Activated naive CD4-positive, alpha-beta T cell treated with anti-CD3 and anti-CD28 coated beads, Interleukin-2, amount 10 ng/mL, durations not matched to agents 7 days and 5 days (primary cell): ENCODE results near the gene THAP8.

ENCODE experiments used
- CTCF ChIA-PET: fragments of 350-600 bp; sonication (Branson Sonifier 250); formaldehyde crosslinking; loops from one replicate; lab custom pipeline; 2021; ENCODE audit warnings: antibody characterized with exemption; lab: Charles Lee
- DNase-seq: peaks from one replicate; pipeline ENCODE4 v3.0.0-alpha.2; 2020
- H3K27ac Mint-ChIP-seq: one replicate; pipeline ENCODE4 v1.8.0; 2021; ENCODE audit warnings: mild to moderate bottlenecking, moderate library complexity, mixed read lengths
- H3K27me3 Mint-ChIP-seq: one replicate; pipeline ENCODE4 v1.8.0; 2021; ENCODE audit warnings: mild to moderate bottlenecking, mixed read lengths
- H3K36me3 Mint-ChIP-seq: one replicate; pipeline ENCODE4 v1.8.0; 2021; ENCODE audit warnings: mixed read lengths
- H3K4me1 Mint-ChIP-seq: one replicate; pipeline ENCODE4 v1.8.0; 2021; ENCODE audit warnings: mixed read lengths
- H3K4me3 Mint-ChIP-seq: one replicate; pipeline ENCODE4 v1.8.0; 2021; ENCODE audit warnings: mild to moderate bottlenecking, moderate library complexity, mixed read lengths
- H3K9me3 Mint-ChIP-seq: one replicate; pipeline ENCODE4 v1.8.0; 2021; ENCODE audit warnings: mixed read lengths

The THAP8 gene

DNA sequence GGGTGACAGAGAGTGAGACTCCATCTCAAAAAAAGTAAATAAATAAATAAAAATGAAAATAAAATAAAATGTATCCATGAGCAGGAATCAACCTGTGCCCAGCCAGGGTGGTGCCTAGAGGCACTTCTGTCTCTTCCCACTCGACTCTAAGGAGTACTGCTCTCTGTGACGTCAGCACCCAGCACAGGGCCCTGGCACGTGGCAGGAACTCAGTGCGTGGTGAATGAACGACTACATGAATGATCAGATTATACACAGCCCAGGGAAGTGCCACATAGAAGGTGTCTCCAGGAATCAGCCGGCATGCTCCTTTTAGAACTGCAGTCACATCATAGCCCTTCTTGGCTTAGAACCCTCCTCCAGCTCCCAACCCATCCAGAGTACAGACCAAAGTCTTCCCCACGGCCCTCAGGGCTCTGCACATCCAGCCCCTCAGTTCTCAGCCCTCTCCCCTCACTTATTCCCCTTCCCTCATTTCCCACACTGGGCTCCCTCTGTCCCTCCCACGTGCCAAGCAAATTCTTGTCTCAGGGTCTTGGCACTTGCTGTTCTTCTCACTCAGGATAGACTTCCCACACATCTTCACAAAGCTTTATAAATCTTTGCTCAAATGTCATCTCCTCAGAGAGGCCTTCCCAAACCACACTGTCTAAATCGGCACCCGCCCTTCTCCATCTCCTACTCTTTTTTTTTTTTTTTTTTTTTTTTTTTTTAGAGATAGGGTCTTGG is 25.6 kb downstream of the THAP8 start:
- peaks cover 6% of the 10 kb centered on the region for H3K4me1 Mint-ChIP-seq
- no peak overlapping the region for H3K27ac Mint-ChIP-seq
- CTCF ChIA-PET = no interaction called here
- no peak overlapping the region for H3K4me3 Mint-ChIP-seq
- H3K27me3 Mint-ChIP-seq = no peaks in the 10 kb centered on the region
- DNase-seq = peak; percentile 15
- H3K36me3 Mint-ChIP-seq = peaks cover 8% of the 10 kb centered on the region
- H3K9me3 Mint-ChIP-seq = no peaks in the 10 kb centered on the region

DNA sequence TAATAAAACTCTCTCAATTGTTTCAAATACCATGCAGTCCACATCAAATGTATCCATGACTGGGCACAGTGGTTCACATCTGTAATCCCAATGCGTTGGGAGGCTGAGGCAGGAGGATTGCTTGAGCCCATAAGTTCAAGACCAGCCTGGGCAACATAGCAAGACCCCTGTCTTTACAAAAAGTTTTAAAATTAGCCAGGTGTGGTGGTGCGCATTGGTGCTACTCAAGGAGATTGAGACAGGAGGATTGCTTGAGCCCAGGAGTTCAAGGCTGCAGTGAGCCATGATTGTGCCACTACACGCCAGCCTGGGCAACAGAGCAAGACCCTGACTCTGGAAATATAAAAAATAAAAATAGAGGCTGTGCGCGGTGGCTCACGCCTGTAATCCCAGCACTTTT is 26.4 kb downstream of the THAP8 start:
- H3K4me1 Mint-ChIP-seq = peaks cover under 1% of the 10 kb centered on the region
- H3K27me3 Mint-ChIP-seq = no peaks in the 10 kb centered on the region
- H3K36me3 Mint-ChIP-seq = peaks cover 11% of the 10 kb centered on the region
- no peak overlapping the region for H3K27ac Mint-ChIP-seq
- no peaks in the 10 kb centered on the region for H3K9me3 Mint-ChIP-seq
- no peak for DNase-seq
- no peak overlapping the region for H3K4me3 Mint-ChIP-seq
- CTCF ChIA-PET = no interaction called here

DNA sequence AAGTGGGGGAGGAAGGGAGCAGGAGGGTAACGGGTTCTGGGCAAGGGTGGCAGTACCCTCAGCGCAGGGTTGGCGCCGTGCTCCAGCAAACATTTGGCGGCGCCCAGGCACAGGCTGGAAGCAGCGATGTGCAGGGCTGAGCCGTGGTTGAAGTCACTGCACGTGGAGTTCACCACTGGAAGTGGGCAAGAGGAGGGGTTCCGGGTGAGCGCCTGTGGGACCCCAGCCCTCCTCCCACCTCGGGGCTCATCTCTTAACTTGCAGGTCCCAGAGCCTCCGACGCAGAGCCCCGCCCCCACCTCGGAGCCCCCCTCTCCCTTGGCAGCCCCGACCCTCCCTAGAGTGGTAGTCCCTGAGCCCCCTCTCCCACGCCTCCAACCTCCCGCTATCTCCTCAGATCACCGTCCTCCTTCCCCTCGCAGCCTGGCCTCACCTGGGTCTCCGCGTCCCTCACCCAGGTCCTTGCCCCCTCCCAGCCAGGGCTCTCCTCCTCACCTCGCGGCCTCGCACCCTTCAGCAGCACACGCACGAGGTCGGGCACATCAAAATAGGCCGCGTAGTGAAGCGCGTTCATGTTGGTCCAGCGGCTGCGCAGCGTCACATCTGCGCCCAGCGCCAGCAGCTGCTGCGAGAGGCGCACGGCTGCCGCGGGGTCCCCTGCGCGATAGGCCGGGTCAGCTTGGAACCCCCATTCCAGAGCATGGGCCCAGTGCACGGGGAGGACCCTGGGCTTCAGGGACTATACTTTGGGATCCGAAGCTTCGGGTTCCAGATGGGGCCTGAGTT is 27.8 kb downstream of the THAP8 start:
- H3K4me1 Mint-ChIP-seq = no peaks in the 10 kb centered on the region
- CTCF ChIA-PET = no interaction called here
- no peaks in the 10 kb centered on the region for H3K9me3 Mint-ChIP-seq
- H3K4me3 Mint-ChIP-seq = no peak overlapping the region
- H3K27me3 Mint-ChIP-seq = no peaks in the 10 kb centered on the region
- no peak overlapping the region for H3K27ac Mint-ChIP-seq
- no peak for DNase-seq
- H3K36me3 Mint-ChIP-seq = peaks cover 12% of the 10 kb centered on the region

DNA sequence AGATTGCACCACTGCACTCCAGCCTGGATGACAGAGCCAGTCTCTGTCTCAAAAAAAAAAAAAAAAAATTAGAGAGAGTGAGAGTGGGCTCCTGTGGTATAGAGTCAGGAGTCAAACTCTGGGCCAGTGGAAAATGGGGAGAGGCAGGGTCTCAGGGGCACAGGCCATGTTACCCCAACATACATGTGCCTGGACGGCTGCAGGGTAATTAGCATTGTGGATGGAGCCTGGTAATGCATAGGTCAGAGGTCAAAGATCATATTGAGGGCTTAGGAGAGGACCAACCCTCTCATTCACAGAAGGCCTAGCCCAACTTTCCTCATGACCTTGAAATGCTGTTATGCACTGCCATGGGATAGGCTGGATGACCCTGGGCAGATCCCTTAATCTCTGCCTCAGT is 28.5 kb downstream of the THAP8 start:
- Mint-ChIP-seq H3K27me3 (no peaks in the 10 kb centered on the region), H3K4me3 (no peak overlapping the region), H3K4me1 (no peaks in the 10 kb centered on the region), H3K27ac (peak overlapping the region; percentile 67), H3K36me3 (peaks cover 15% of the 10 kb centered on the region), H3K9me3 (no peaks in the 10 kb centered on the region)
- DNase-seq = no peak
- CTCF ChIA-PET = no interaction called here

DNA sequence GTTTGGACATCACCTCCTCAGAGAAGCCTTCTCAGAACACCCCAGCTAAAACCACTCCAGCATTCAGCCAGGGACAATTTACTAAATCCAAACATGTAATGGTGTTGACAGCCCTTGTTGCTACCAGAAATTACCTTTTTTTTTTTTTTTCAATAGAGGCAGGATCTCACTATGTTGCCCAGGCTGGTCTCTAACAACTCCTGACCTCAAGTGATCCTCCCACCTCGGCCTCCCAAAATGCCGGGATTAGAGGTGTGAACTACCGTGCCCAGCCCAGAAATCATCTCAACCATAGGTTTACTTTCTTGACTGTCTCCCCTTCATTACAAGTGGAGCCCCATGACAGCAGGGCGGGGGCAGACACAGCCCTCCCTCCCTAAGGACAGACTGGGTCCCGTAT is 30.7 kb downstream of the THAP8 start:
- Mint-ChIP-seq H3K4me3 (no peak overlapping the region), H3K9me3 (no peaks in the 10 kb centered on the region), H3K36me3 (peaks cover 14% of the 10 kb centered on the region), H3K27me3 (no peaks in the 10 kb centered on the region), H3K27ac (no peak overlapping the region), H3K4me1 (no peaks in the 10 kb centered on the region)
- DNase-seq = no peak
- CTCF ChIA-PET = no interaction called here

DNA sequence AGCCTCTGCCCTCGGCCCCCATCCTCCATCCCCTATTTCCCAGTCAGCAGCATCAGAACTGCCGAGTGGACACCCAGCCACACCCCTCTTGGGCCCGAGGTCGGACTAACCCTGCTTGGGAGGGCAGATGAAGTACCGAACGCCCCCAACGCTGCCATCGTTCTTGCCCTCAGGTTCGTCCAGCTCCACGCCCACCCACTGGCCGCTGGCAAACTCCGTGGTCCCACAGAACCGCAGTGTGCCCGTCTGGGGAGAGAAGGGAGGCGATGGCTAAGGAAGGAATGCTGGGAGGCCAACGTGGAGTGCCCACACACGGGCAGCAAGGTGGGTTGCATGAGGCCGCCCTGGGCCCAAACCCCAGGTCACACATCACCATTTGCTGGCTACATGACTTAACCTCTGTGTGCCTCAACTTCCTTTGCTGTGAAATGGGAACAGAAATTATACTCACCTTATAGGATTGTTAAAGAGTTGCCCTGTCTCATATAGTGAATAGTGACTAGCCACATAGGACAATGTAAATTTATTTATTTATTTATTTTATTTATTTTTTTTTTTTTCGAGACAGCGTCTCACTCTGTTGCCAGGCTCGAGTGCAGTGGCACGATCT is 34.9 kb downstream of the THAP8 start:
- H3K4me3 Mint-ChIP-seq = no peak overlapping the region
- no peak for DNase-seq
- CTCF ChIA-PET = no interaction called here
- H3K36me3 Mint-ChIP-seq = peaks cover 10% of the 10 kb centered on the region
- H3K9me3 Mint-ChIP-seq = no peaks in the 10 kb centered on the region
- no peak overlapping the region for H3K27ac Mint-ChIP-seq
- no peaks in the 10 kb centered on the region for H3K27me3 Mint-ChIP-seq
- H3K4me1 Mint-ChIP-seq = peaks cover 20% of the 10 kb centered on the region

DNA sequence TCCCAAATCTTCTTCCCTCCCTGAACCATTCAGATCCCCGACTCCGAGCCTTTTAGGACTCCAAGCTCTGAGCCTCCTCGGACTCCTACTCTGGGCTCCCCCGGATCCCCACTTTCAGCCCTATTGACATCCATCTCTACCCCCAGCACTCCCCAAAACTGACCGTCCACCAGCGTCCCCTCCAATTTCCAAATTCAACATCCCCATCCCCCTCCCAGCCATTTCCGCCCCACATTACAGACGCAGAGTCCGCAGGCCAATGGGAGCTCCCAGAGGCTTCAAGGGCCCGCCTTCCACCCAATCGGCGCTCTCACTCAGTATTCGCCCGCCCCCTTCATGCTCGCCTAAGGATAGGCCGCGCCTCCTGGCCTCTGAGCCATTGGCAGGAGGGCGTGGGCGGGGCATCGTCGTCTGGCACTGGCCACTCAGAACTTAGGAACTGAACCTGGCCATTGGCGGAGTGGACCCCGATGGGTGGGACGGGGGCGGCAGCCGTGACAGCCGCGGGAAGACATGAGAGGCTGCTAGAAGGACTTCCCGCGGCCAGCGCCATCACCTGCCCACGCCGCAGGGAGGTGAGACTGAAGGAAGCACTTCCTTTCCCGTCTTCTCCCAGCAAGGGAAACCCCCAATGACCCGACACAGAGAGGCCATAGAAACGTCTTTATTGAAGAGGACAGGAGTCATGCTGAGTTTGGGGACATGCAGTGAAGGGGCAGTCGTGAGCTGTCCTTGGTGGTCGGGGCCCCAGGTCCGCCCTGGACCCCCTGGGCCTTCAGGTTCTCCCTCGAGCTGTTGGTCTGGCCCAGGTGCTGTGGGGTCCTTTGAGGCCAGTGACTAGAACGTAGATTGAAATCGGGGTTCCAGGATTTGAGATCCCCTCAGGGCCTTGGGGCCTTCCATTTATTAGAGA is 39.8 kb downstream of the THAP8 start, which contains the start of gene ALKBH6:
Gene ALKBH6 (minus strand): TSS at position 202 of the 913 bp plus-strand sequence. CDS start 816 bp downstream, outside the sequence.
- no peaks in the 10 kb centered on the region for H3K9me3 Mint-ChIP-seq
- peak within 1 kb of the TSS; percentile 89 for H3K27ac Mint-ChIP-seq
- H3K4me3 Mint-ChIP-seq = peak within 1 kb of the TSS; percentile 96
- peaks cover 44% of the 10 kb centered on the region for H3K4me1 Mint-ChIP-seq
- peak; percentile 100 for DNase-seq
- no peaks in the 10 kb centered on the region for H3K27me3 Mint-ChIP-seq
- CTCF ChIA-PET = interaction anchor here (0.7 to 1.0 kb wide), 2 partner anchors 56 to 58 kb away, joined by 3 to 4 read pairs; no protein-coding TSS in a partner anchor
- H3K36me3 Mint-ChIP-seq = peaks cover 10% of the 10 kb centered on the region

DNA sequence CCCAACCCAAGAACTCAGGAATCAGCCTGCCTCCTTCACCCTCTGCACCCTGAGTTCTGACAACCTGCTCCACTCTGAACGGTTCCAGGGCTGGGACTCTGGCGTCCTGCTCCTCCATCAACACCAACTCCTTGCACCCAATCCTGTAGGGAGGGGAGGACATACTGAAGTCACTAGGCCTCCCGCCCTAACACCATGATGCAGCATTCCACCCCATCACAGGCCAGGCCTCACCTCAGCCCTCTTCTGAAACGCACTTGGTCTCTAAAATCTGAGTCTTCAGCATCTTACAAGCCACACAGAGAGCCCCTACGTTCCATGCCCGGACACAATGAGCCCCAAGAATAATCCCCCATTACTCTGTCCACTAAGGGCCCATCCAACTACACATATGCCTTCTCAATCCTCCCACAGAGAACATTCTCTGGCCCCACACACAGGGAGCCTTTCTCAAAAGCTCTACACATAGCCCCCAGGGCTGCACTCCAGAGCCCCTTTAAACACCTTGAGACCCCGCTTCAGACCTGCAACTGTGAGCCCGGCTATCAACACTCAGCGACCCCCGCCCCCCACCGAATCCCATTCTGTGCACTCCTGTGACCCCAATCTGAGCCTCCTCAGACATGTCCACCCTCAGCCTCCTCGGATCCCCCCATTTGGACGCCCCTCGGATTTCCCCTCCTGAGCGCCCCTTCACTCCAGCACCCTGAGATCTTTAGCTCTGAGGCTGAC is 40.6 kb downstream of the THAP8 start:
- H3K9me3 Mint-ChIP-seq = no peaks in the 10 kb centered on the region
- no peaks in the 10 kb centered on the region for H3K27me3 Mint-ChIP-seq
- H3K27ac Mint-ChIP-seq = peak overlapping the region; percentile 89
- CTCF ChIA-PET = interaction anchor here (1.0 kb wide), 1 partner anchor 55 kb away, joined by 4 read pairs; no protein-coding TSS in a partner anchor
- DNase-seq = no peak
- H3K4me3 Mint-ChIP-seq = peak overlapping the region; percentile 96
- H3K4me1 Mint-ChIP-seq = peaks cover 48% of the 10 kb centered on the region
- peaks cover 10% of the 10 kb centered on the region for H3K36me3 Mint-ChIP-seq

DNA sequence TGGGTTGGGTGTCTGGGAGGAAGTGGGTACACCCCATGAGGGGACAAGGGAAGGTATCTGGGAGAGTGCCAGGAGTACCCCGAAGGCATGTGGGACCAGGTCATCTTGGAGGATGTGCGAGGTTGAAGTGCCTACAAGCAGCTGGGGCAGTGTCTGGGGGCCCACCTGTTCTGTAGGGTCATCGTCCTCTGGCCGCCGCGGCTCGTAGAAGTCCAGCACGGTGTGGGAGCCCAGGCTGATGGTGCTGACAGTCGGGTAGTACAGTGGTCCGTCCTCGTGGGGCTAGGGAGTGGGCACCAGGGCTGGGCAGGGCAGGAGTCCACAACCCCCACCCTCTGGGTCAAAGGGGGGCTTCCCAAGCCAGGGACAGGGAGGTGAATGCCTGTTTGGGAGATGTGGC is 43.7 kb downstream of the THAP8 start:
- Mint-ChIP-seq H3K4me1 (peaks cover 41% of the 10 kb centered on the region), H3K9me3 (no peaks in the 10 kb centered on the region), H3K4me3 (no peak overlapping the region), H3K27me3 (no peaks in the 10 kb centered on the region), H3K27ac (no peak overlapping the region), H3K36me3 (peaks cover 10% of the 10 kb centered on the region)
- no peak for DNase-seq
- CTCF ChIA-PET = no interaction called here

DNA sequence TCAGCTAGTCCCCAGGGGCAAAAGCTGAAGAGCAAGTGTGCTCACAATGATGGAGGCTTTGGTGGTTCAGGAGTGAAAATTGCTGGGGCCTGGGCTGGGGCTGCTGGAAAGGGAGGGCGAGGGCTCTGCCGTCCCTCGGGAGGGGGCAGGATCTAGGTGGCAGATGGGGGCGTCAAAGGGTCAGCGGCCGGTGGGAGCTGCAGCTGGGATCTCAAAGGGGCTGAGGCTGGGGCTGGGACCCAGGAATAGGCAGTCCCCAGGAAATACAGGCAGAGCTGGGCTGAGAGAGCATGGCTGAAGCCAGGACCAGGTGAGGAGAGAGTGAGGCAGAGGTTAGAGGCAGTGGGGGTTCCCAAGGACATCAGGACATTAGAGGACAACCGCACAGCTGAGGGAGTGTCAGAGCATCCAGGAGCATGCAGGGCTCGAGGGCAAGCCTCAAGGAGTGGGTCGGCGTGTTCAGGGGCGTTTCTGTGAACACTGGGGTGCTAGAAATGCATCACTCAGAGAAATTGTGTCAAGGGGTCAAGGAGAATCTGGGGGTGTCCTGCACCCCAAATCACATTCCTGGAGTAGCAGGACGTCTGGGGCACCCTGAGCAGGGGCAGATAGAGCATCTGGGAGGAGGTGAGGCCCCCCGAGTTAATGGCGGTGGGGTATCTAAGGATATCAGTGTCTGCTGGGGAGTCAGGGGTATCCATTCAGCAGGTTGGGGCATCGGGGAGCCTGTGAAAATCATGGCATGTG is 44.3 kb downstream of the THAP8 start:
- Mint-ChIP-seq H3K4me1 (peaks cover 35% of the 10 kb centered on the region), H3K36me3 (peaks cover 10% of the 10 kb centered on the region), H3K9me3 (no peaks in the 10 kb centered on the region), H3K27ac (peak overlapping the region; percentile 75), H3K4me3 (peak overlapping the region; percentile 53), H3K27me3 (no peaks in the 10 kb centered on the region)
- CTCF ChIA-PET = no interaction called here
- no peak for DNase-seq

DNA sequence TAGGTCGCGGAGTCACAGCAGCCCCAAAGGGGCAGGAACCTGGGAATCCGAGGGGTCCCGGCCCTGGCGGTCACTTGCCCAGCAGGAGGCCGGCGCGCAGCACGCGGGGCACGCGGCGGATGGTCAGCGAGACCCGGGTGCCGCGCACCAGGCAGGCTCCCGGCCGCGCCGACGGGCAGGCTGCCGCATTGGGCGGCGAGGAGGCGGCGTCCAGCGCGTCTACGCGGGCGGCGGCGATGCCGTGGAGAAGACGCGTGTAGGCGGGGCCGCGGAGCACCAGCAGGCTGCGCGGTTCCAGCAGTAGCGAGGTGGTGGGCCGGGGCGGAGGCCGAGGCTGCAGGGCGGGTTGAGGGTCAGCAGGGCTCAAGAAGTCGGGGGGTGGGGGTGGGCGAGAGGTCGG is 44.9 kb downstream of the THAP8 start:
- DNase-seq = peak; percentile 66
- no peaks in the 10 kb centered on the region for H3K27me3 Mint-ChIP-seq
- H3K36me3 Mint-ChIP-seq = peaks cover 10% of the 10 kb centered on the region
- H3K9me3 Mint-ChIP-seq = no peaks in the 10 kb centered on the region
- no peak overlapping the region for H3K27ac Mint-ChIP-seq
- H3K4me3 Mint-ChIP-seq = peak overlapping the region; percentile 53
- CTCF ChIA-PET = interaction anchor here (0.8 kb wide), 1 partner anchor 15 kb away, joined by 3 read pairs; the partner anchor contains the start of gene SDHAF1
- peaks cover 29% of the 10 kb centered on the region for H3K4me1 Mint-ChIP-seq

DNA sequence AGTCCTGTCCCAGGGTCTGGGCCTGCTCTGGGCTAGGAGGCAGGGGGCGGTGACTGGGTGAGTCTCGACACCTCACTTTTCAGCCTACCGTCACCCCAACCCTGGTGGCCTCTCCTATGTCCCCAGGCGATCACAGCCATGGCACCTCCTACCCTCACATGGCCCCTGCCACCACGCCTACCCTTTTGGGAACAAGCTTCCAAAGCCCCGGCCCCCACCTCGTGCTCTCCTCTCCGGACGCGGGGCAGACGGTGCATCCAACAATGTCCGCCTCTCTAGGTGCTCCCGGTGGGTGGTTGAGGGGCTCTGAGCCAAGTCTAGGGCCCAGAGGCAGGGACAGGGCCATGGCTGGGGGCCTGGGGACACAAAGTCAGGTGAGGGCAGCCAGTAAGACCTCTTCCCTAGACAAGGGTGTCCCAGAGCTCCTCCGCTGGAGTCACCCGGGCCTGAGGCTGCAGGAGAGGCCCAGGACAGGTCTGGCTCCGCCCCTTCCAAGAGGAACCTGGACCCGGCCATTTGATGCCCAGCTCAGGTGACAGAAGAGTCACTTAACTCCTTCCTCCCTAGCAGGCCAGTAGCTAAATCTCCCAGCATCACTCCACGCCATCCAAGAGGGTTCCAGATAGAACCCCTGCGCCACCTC is 45.6 kb downstream of the THAP8 start, which contains the start of gene SYNE4:
Gene SYNE4 (minus strand): TSS at position 478 of the 643 bp plus-strand sequence. CDS start 132 bp downstream, at position 346.
- Mint-ChIP-seq H3K27me3 (no peaks in the 10 kb centered on the region), H3K36me3 (peaks cover 8% of the 10 kb centered on the region), H3K9me3 (no peaks in the 10 kb centered on the region), H3K4me3 (peak within 1 kb of the TSS; percentile 53), H3K27ac (peak within 1 kb of the TSS; percentile 75), H3K4me1 (peaks cover 21% of the 10 kb centered on the region)
- no peak for DNase-seq
- CTCF ChIA-PET = interaction anchor here (0.8 kb wide), 1 partner anchor 14 kb away, joined by 3 read pairs; the partner anchor contains the start of gene SDHAF1
